Stimulated activated CD4-positive, alpha-beta T cell treated with anti-CD3 and anti-CD28 coated beads, TNF-alpha, amount 100 ng/mL, for 48 hours (primary cell): ENCODE data around the gene ZDHHC8.
A peak's percentile ranks its signal among the peaks of the same experiment; 100 is the strongest.

ENCODE experiments used
- DNase-seq, 3 donors: peaks; one replicate each; pipeline ENCODE4 v3.0.0-alpha.2; 2020; ENCODE audit warnings: low read depth in 3 of 3

Gene ZDHHC8

GRCh38 chr22:20143883-20144665 lies 12.5 kb downstream of the ZDHHC8 start:
- no peak for DNase-seq

DNA sequence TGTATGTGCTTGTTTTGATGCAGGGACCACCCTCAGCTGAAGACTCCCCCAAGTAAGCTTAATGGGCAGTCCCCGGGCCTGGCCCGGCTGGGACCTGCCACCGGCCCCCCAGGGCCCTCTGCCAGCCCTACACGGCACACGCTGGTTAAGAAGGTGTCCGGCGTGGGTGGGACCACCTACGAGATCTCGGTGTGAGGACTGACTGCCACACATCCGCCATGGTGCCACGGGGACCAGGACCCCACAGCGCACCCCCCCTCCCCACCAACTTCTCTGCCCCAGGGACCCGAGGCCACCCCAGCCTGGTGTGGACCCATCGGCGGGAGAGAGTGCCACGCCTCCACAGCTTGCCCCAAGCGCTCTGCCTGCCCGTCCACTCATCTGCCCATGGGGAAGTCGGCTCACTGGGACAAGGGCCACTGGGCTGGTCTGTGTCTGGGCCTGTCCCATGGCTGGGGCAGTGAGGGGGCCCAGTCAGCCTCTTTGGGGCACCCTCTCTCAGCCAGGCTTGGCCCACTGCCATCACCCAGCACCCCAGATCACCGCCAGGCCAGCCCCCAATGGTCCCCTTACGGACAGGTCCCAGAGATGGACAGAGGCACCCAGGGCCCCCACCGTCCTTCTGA lies 13.7 kb downstream of the ZDHHC8 start:
- no peak for DNase-seq

- no peak for DNase-seq
These were observed 14.2 kb downstream of the ZDHHC8 start for GRCh38 chr22:20145832-20146223.

GRCh38 chr22:20146777-20147176 lies 15.2 kb downstream of the ZDHHC8 start:
- no peak for DNase-seq

GRCh38 chr22:20147237-20147988 lies 15.8 kb downstream of the ZDHHC8 start:
- no peak for DNase-seq

DNA sequence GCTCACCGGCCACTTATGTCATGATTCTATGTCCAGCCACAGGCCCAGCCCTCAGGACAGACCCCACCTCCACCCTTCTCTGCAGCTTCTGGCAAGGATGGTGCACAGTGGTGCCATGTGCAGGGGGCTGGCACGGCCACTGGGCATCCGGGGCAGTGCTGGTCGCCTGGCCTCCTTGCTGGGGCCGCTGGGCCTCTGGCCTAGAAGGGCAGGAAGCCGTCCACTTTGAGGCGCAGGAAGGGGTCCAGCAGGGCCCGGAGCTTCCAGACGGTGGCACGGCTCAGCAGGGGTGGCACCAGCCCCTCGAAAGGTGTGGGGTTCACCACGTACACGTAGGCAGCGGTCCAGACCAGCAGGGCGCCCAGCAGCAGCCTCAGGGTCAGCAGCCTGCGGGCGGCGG lies 16.8 kb downstream of the ZDHHC8 start:
- no peak for DNase-seq

GRCh38 chr22:20149257-20150250 lies 17.9 kb downstream of the ZDHHC8 start:
- DNase-seq: no peak

DNA sequence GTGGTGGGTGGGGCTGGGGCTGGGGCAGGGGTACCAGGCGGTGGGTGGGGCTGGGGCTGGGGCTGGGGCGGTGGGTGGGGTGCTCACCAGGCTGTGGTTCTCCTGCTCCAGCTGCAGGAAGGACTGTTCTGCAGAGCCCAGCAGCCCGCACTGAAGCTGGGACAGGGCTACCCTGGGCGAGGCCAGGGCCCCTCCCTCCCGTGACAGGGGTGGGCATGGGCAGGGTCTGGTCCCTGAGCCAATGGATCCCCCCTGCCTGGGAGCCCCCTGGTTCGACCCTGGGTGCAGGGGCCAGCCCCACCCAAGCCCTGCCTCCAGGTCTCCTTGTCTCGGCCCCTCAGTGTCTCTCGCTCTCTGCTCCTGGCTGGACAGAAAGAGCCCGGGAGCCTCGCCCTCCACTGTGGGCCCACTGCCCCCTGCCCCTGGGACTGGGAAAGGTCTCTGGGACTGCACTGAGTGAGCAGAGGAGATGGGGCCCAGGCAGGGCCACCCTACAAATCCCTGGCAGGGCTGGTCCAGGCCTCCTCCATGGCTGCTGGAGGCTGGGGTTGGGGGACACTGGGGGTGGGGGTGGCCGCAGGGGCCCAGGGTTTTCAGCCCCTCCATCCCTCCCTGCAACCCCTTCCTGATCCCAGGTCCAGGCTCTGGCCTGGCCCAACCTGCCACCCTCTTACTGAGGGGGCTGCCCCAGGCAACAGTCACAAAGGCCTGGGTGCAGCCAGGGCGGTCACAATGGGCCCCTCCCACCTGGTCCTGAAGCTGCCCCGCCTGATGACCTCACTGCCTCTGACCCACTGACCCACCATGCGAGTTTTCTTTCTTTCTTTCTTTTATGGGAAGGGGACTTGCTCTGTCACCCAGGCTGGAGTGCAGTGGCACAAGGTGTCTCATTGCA lies 19.0 kb downstream of the ZDHHC8 start, which contains the start of gene CCDC188:
Gene CCDC188 (minus strand): TSS at position 675 of the 895 bp plus-strand sequence. CDS start 69 bp downstream, at position 606.
- DNase-seq: no peak

DNA sequence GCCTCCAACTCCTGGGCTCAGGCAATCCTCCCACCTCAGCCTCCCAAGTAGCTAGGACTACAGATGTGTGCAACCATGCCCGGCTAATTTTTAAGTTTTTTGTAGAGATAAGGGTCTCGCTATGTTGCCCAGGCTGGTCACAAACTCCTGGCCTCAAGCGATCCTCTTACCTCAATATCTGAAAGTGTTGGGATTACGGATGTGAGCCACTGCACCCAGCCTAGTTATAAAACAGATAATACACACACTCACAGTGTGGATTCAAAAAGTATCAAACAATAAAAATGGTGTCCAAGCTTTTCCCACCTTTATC lies 19.6 kb downstream of the ZDHHC8 start:
- DNase-seq: no peak

DNA sequence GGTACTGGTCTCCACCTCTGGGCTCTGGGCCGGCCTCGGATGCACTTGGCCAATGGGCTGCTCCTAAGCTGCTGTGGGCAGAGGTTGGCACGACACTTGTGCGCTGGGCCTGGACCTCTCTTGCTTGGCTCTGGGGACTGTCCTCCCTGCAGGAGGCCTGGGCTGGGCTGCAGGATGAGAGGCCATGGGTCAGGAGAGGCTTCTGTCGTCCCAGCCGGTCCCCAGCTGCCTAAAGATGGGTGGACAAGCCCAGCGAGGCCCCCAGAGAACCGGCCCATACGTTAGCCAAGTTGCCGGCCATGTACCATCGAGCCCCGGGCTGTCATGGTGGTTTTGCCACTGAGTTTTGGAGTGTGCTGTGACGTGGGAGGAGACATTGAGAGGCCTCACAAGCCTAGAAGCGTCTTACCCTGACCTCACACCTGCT lies 20.9 kb downstream of the ZDHHC8 start:
- DNase-seq: no peak

DNA sequence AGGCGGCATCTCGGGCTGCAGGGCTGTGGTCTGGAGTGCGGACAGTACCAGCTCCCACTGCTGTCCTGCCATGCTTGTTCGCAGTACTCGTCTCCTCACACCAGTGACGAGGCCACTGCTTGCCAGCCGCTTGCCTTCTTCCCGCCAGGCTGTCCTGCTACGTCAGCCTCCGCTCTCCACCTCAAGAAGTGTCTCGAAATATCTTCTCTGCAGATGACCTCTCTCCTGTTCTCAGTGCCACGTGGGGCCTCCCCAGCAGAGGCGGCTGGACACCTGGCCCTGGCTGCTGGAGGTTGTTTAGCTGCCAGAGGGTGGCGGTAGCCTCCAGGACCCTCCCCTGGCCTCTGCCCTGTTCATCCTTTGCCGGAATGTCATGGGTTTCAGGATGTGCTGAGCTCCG lies 22.3 kb downstream of the ZDHHC8 start:
- no peak for DNase-seq

- no peak for DNase-seq
These were observed 23.1 kb downstream of the ZDHHC8 start for GRCh38 chr22:20154602-20155187.

- no peak for DNase-seq
These were observed 23.9 kb downstream of the ZDHHC8 start for GRCh38 chr22:20155330-20156041.

GRCh38 chr22:20156042-20156389 lies 24.4 kb downstream of the ZDHHC8 start:
- DNase-seq: no peak

- DNase-seq: peak; percentile 77 to 80 (median 79)
These were observed 25.2 kb downstream of the ZDHHC8 start for GRCh38 chr22:20156611-20157429.

DNA sequence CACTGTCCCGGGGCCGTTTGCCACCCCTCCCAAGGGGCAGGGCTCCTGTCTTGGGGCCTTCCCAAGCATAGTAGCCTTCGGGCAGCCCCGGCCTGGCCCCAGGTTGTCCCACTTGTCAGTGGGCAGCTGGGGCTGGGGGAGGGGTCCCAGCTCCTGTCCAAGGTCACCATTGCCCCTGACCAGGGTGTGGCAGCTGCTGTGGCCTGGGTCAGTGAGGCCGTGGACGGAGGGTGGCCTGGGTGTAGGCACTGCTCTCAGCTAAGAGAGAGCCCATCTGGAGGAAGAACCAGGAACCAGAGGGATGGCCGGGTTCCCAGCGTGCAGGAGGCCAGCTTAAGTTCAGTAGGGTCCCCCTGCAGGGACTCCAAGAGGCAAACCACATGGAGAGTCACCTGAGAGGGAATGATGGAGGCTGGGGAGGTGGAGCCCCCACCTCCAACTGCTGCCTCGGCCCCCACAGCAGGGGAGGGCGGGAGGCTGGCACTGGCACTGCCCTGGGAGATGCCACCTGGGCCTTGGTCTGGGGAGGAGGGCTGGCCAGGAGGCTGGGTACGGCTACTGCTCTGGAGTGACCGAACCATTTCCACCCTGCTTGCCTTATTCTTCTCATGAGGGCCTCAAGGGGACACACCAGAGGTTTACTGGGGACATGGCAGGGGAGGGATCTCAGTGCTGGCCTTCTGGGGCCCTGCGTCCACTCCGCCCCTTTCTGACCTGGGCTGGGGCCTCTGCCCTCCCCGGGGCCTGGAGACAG lies 26.0 kb downstream of the ZDHHC8 start:
- DNase-seq: no peak

- DNase-seq: no peak
These were observed 26.9 kb downstream of the ZDHHC8 start for GRCh38 chr22:20158391-20159036.
